Measurements from ENCODE around the gene FGF22. TPM values are rescaled to one million over a fixed set of nuclear protein-coding genes. Genes with fewer than 3 reads are reported as not detected.

FGF22 gene
- total and polyA plus RNA-seq, 2 of the 4 experiments (the other 2 are of a cell fraction) = 0.14 TPM; not detected in 1

GRCh38 chr19:613732-614567, 25.7 kb upstream of the FGF22 start (continued):
- no peak for TF ChIP-seq SMC3 (IDR thresholded peaks at IDR 0.05; ENCODE audit: low read depth, low read length)

GRCh38 chr19:615619-616018, 24.1 kb upstream of the FGF22 start:
- WGBS, 2 experiments (ENCODE audit: extremely low coverage in 2 of 2, insufficient read length in 1 of 2) = 34% methylated on average over 14 of the region's 33 CpGs; no CpG with 5 or more reads in 1 of the 2 experiments
- H2BK15ac ChIP-seq (ENCODE audit: low read depth, low read length) = no peak overlapping the region
- dilution Hi-C loops (cut with HindIII; ENCODE audit: low sequenced_read_pairs, unreplicated experiment) (no loop called here), in situ Hi-C loops (cut with MboI; ENCODE audit: low sequenced_read_pairs) (no loop called here), intact Hi-C loops (cut with micrococcal nuclease) (no loop called here)
- no peak overlapping the region for H4K8ac ChIP-seq (ENCODE audit: low read depth in 2 of 2, low read length in 2 of 2)
- POLR2A ChIA-PET (ENCODE audit: unreplicated experiment) = no interaction called here
- no peak overlapping the region for H3K4me2 ChIP-seq (ENCODE audit: low read depth, low read length)
- no peak for DNase-seq
- H4K20me1 ChIP-seq (ENCODE audit: insufficient read depth, low read length) = peaks cover 12% of the 10 kb centered on the region
- H3K4me1 ChIP-seq (ENCODE audit: control insufficient read depth, insufficient read depth, low read length) = peaks cover 10% of the 10 kb centered on the region
- CTCF ChIA-PET = no interaction called here
- H3K9me3 ChIP-seq (ENCODE audit: control insufficient read depth, insufficient read depth, low read length) = no peaks in the 10 kb centered on the region
- peaks cover 27% of the 10 kb centered on the region for H3K36me3 ChIP-seq (ENCODE audit: control insufficient read depth, insufficient read depth, low read length)
- H2BK5ac ChIP-seq (ENCODE audit: low read depth, low read length, poor library complexity, severe bottlenecking) = no peak overlapping the region
- H2BK120ac ChIP-seq (ENCODE audit: low read depth, low read length) = no peak overlapping the region
- no peak overlapping the region for H3K23ac ChIP-seq (ENCODE audit: low read depth, low read length)
- H4K5ac ChIP-seq (ENCODE audit: low read depth, low read length) = no peak overlapping the region
- H3K27me3 ChIP-seq (ENCODE audit: control insufficient read depth, insufficient read depth, low read length) = no peaks in the 10 kb centered on the region; the same call in 1 of the 2 replicates
- TF ChIP-seq, protein P1, sequence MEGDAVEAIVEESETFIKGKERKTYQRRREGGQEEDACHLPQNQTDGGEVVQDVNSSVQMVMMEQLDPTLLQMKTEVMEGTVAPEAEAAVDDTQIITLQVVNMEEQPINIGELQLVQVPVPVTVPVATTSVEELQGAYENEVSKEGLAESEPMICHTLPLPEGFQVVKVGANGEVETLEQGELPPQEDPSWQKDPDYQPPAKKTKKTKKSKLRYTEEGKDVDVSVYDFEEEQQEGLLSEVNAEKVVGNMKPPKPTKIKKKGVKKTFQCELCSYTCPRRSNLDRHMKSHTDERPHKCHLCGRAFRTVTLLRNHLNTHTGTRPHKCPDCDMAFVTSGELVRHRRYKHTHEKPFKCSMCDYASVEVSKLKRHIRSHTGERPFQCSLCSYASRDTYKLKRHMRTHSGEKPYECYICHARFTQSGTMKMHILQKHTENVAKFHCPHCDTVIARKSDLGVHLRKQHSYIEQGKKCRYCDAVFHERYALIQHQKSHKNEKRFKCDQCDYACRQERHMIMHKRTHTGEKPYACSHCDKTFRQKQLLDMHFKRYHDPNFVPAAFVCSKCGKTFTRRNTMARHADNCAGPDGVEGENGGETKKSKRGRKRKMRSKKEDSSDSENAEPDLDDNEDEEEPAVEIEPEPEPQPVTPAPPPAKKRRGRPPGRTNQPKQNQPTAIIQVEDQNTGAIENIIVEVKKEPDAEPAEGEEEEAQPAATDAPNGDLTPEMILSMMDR (conservative IDR thresholded peaks at IDR 0.05; ENCODE audit: low read depth, low read length) = no peak
- TF ChIP-seq NFE2L2 (IDR thresholded peaks at IDR 0.05; ENCODE audit: low read depth, low read length) (no peak), MAFK (IDR thresholded peaks at IDR 0.05; ENCODE audit: low read depth, low read length) (no peak), RFX5 (IDR thresholded peaks at IDR 0.05; ENCODE audit: low read depth, low read length) (no peak), CHD1 (IDR thresholded peaks at IDR 0.05; ENCODE audit: low read depth, low read length) (no peak)
- TF ChIP-seq, protein P2, sequence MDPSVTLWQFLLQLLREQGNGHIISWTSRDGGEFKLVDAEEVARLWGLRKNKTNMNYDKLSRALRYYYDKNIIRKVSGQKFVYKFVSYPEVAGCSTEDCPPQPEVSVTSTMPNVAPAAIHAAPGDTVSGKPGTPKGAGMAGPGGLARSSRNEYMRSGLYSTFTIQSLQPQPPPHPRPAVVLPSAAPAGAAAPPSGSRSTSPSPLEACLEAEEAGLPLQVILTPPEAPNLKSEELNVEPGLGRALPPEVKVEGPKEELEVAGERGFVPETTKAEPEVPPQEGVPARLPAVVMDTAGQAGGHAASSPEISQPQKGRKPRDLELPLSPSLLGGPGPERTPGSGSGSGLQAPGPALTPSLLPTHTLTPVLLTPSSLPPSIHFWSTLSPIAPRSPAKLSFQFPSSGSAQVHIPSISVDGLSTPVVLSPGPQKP (IDR thresholded peaks at IDR 0.05; ENCODE audit: borderline replicate concordance, low read depth, low read length) = no peak
- no peak overlapping the region for H3K4me3 ChIP-seq (ENCODE audit: insufficient read depth, low read depth, low read length)
- H3K18ac ChIP-seq (ENCODE audit: low read depth, low read length) = no peak overlapping the region
- H3K56ac ChIP-seq (ENCODE audit: extremely low read depth, insufficient read depth, low read length) = no peak overlapping the region
- no peak overlapping the region for H3K9ac ChIP-seq (ENCODE audit: low read depth, low read length)
- no peak overlapping the region for H3K27ac ChIP-seq (ENCODE audit: insufficient read depth, low read length)
- H2AK9ac ChIP-seq (replicated peaks; ENCODE audit: low read depth, low read length, poor library complexity) = no peak overlapping the region
- H3K79me1 ChIP-seq (ENCODE audit: low read depth in 1 of 2, low read length in 2 of 2) = no peaks in the 10 kb centered on the region
- no peak overlapping the region for H2AK5ac ChIP-seq (ENCODE audit: low read depth, low read length)
- no peak overlapping the region for H3K4ac ChIP-seq (ENCODE audit: low read depth, low read length)
- no peak for ATAC-seq (ENCODE audit: low read depth)
- H4K91ac ChIP-seq (ENCODE audit: insufficient read depth, low read depth, low read length) = no peak overlapping the region
- BruUV-seq (replicated peaks) = no TSS peak
- H3K9me1 ChIP-seq (ENCODE audit: insufficient read depth, low read length) = peaks cover 7% of the 10 kb centered on the region
- H2BK20ac ChIP-seq (ENCODE audit: low read depth, low read length) = no peak overlapping the region
- H3K14ac ChIP-seq (replicated peaks; ENCODE audit: low read depth, low read length) = no peak overlapping the region
- H2AFZ ChIP-seq (replicated peaks; ENCODE audit: low read length, poor library complexity) = no peak overlapping the region

All from IMR-90 (cell line).